HEK293 (cell line): ENCODE results near the gene FBXO3.

Experiments used
- CTCF ChIA-PET: fragments of 350-600 bp; formaldehyde crosslinking; extraction: SDS; loops from one replicate; lab custom pipeline; 2021; ENCODE audit warnings: antibody characterized with exemption; lab: Yijun Ruan, JAX
- POLR2A ChIA-PET: fragments of 300-600 bp; formaldehyde crosslinking; extraction: SDS; loops from one replicate; lab custom pipeline; 2020; ENCODE audit warnings: antibody characterized with exemption, inconsistent platforms; lab: Yijun Ruan, JAX
- H3K27ac ChIP-seq: fragments of 200-500 bp; sonication (Bioruptor generic); 2 replicates; pipeline ENCODE4 v1.5.1; 2014; ENCODE audit warnings: low read depth, low read length, control low read depth, inconsistent platforms; ENCODE audit errors: extremely low read depth
- H3K36me3 ChIP-seq, 2 experiments: fragments of 200-500 bp in 1 of 2; sonication (Bioruptor generic) in 1 of 2; 1 replicate in 1 of 2; 2 replicates in 1 of 2; pipeline ENCODE4 v1.5.1; 2014 to 2017; ENCODE audit warnings: inconsistent platforms in 2 of 2, low read length in 2 of 2; ENCODE audit not compliant: control insufficient read depth in 2 of 2, insufficient read depth in 1 of 2
- H3K4me1 ChIP-seq: fragments of 200-500 bp; sonication (Bioruptor generic); 2 replicates; pipeline ENCODE4 v1.5.1; 2014; ENCODE audit warnings: mild to moderate bottlenecking, low read length, inconsistent platforms; ENCODE audit not compliant: control insufficient read depth, insufficient read depth
- H3K4me3 ChIP-seq: 2 replicates; pipeline ENCODE4 v1.5.1; 2011; ENCODE audit warnings: low read depth, mild to moderate bottlenecking, control low read depth, low read length, moderate library complexity
- H3K9me3 ChIP-seq: fragments of 200-500 bp; sonication (Bioruptor generic); 2 replicates; pipeline ENCODE4 v1.5.1; 2014; ENCODE audit warnings: low read depth, low read length, inconsistent platforms; ENCODE audit not compliant: control insufficient read depth, insufficient read depth
- MYNN ChIP-seq: fragments of 450-650 bp; formaldehyde crosslinking; IDR thresholded peaks from 2 replicates; pipeline ENCODE4 v1.5.1; 2016; ENCODE audit warnings: missing biosample characterization, missing genetic modification characterization, borderline replicate concordance
- TCF7L2 ChIP-seq: IDR thresholded peaks from 2 replicates; pipeline ENCODE4 v1.6.1; 2011; ENCODE audit warnings: low read depth, mild to moderate bottlenecking, inconsistent platforms, low read length, moderate library complexity, borderline replicate concordance
- ZNF221 ChIP-seq: fragments of 450-650 bp; formaldehyde crosslinking; IDR thresholded peaks from 2 replicates; pipeline ENCODE4 v1.5.1; 2017; ENCODE audit warnings: missing biosample characterization, missing genetic modification characterization, borderline replicate concordance
- ZNF416 ChIP-seq: fragments of 450-650 bp; formaldehyde crosslinking; IDR thresholded peaks from 2 replicates; pipeline ENCODE4 v1.5.1; 2016; ENCODE audit warnings: missing biosample characterization, missing genetic modification characterization
- ZNF521 ChIP-seq: fragments of 450-650 bp; formaldehyde crosslinking; IDR thresholded peaks from 2 replicates; pipeline ENCODE4 v1.5.1; 2017; ENCODE audit warnings: missing biosample characterization, mild to moderate bottlenecking, missing genetic modification characterization
- ZNF791 ChIP-seq: fragments of 450-650 bp; formaldehyde crosslinking; IDR thresholded peaks from 2 replicates; pipeline ENCODE4 v1.5.1; 2016; ENCODE audit warnings: missing biosample characterization, missing genetic modification characterization
- TF ChIP-seq, protein P1 (sequence below): fragments of 450-650 bp; formaldehyde crosslinking; IDR thresholded peaks from 2 replicates; pipeline ENCODE4; 2016; ENCODE audit warnings: missing biosample characterization, missing genetic modification characterization
- TF ChIP-seq, protein P2 (sequence below): fragments of 450-650 bp; formaldehyde crosslinking; IDR thresholded peaks from 2 replicates; pipeline ENCODE4 v1.5.1; 2017; ENCODE audit warnings: missing biosample characterization, missing genetic modification characterization
- TF ChIP-seq, protein P3 (sequence below): fragments of 450-650 bp; formaldehyde crosslinking; IDR thresholded peaks from 2 replicates; pipeline ENCODE4 v1.5.1; 2016; ENCODE audit warnings: missing biosample characterization, missing genetic modification characterization, borderline replicate concordance
- TF ChIP-seq, protein P4 (sequence below): fragments of 450-650 bp; formaldehyde crosslinking; IDR thresholded peaks from 2 replicates; pipeline ENCODE4 v1.5.1; 2016; ENCODE audit warnings: missing biosample characterization, missing genetic modification characterization

Gene FBXO3

DNA sequence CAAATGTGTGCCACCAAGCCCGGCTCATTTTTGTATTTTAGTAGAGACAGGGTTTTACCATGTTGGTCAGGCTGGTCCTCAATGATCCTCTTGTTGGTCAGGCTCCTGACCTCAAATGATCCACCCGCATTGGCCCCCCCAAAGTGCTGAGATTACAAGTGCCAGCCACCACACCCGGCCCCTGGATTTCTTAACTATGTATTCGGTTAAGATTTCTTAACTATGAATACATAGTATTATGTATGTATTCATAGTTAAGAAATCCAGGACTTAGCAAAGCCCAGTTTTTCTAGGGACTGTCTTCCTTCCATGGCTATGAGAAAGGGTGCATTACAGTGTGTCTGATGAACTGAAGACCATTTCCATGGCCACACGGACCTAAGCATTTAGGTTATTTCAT lies 75.4 kb downstream of the FBXO3 start (continued):
- no peak for TF ChIP-seq ZNF416 (tag by site-specific recombination)
- no peak for TF ChIP-seq TCF7L2
- TF ChIP-seq MYNN (tag by site-specific recombination) = no peak
- TF ChIP-seq, protein P1, sequence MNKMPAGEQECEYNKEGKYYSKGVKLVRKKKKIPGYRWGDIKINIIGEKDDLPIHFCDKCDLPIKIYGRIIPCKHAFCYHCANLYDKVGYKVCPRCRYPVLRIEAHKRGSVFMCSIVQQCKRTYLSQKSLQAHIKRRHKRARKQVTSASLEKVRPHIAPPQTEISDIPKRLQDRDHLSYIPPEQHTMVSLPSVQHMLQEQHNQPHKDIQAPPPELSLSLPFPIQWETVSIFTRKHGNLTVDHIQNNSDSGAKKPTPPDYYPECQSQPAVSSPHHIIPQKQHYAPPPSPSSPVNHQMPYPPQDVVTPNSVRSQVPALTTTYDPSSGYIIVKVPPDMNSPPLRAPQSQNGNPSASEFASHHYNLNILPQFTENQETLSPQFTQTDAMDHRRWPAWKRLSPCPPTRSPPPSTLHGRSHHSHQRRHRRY (tag by site-specific recombination) = no peak
- TF ChIP-seq, protein P2, sequence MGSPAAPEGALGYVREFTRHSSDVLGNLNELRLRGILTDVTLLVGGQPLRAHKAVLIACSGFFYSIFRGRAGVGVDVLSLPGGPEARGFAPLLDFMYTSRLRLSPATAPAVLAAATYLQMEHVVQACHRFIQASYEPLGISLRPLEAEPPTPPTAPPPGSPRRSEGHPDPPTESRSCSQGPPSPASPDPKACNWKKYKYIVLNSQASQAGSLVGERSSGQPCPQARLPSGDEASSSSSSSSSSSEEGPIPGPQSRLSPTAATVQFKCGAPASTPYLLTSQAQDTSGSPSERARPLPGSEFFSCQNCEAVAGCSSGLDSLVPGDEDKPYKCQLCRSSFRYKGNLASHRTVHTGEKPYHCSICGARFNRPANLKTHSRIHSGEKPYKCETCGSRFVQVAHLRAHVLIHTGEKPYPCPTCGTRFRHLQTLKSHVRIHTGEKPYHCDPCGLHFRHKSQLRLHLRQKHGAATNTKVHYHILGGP (tag by site-specific recombination) = no peak
- TF ChIP-seq, protein P3, sequence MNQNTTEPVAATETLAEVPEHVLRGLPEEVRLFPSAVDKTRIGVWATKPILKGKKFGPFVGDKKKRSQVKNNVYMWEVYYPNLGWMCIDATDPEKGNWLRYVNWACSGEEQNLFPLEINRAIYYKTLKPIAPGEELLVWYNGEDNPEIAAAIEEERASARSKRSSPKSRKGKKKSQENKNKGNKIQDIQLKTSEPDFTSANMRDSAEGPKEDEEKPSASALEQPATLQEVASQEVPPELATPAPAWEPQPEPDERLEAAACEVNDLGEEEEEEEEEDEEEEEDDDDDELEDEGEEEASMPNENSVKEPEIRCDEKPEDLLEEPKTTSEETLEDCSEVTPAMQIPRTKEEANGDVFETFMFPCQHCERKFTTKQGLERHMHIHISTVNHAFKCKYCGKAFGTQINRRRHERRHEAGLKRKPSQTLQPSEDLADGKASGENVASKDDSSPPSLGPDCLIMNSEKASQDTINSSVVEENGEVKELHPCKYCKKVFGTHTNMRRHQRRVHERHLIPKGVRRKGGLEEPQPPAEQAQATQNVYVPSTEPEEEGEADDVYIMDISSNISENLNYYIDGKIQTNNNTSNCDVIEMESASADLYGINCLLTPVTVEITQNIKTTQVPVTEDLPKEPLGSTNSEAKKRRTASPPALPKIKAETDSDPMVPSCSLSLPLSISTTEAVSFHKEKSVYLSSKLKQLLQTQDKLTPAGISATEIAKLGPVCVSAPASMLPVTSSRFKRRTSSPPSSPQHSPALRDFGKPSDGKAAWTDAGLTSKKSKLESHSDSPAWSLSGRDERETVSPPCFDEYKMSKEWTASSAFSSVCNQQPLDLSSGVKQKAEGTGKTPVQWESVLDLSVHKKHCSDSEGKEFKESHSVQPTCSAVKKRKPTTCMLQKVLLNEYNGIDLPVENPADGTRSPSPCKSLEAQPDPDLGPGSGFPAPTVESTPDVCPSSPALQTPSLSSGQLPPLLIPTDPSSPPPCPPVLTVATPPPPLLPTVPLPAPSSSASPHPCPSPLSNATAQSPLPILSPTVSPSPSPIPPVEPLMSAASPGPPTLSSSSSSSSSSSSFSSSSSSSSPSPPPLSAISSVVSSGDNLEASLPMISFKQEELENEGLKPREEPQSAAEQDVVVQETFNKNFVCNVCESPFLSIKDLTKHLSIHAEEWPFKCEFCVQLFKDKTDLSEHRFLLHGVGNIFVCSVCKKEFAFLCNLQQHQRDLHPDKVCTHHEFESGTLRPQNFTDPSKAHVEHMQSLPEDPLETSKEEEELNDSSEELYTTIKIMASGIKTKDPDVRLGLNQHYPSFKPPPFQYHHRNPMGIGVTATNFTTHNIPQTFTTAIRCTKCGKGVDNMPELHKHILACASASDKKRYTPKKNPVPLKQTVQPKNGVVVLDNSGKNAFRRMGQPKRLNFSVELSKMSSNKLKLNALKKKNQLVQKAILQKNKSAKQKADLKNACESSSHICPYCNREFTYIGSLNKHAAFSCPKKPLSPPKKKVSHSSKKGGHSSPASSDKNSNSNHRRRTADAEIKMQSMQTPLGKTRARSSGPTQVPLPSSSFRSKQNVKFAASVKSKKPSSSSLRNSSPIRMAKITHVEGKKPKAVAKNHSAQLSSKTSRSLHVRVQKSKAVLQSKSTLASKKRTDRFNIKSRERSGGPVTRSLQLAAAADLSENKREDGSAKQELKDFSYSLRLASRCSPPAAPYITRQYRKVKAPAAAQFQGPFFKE (tag by site-specific recombination) = no peak
- TF ChIP-seq ZNF521 (tag by site-specific recombination) = no peak
- TF ChIP-seq, all 188 proteins: peak for 0

DNA sequence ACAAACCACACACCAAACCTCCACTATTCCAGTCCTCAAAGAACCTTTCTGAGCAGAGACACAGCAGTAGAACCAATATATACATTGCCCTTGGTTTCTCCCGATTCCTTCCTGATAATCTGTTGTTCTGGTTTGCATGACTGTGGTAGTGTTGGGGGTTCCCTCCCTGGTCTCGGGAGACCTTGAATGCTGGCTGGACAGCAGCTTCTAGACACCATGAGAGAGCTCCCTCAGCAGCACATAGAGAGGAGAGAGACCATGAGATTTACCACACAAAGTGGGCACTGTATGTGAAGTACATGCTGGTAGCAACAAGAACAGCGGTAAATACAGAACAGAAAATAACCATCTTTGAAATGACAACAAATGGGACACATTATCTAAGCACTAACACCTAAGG lies 76.3 kb downstream of the FBXO3 start:
- H3K27ac ChIP-seq = no peak overlapping the region
- ChIA-PET POLR2A (no interaction called here), CTCF (interaction anchor here (0.5 to 0.6 kb wide), 2 partner anchors 38 to 336 kb away, joined by 3 read pairs; partner anchors contain the start of gene CD59)
- H3K4me3 ChIP-seq = no peak overlapping the region
- H3K9me3 ChIP-seq = no peaks in the 10 kb centered on the region
- H3K4me1 ChIP-seq = no peaks in the 10 kb centered on the region
- no peaks in the 10 kb centered on the region for H3K36me3 ChIP-seq
- TF ChIP-seq ZNF791 (tag by site-specific recombination) = no peak
- TF ChIP-seq, protein P4, sequence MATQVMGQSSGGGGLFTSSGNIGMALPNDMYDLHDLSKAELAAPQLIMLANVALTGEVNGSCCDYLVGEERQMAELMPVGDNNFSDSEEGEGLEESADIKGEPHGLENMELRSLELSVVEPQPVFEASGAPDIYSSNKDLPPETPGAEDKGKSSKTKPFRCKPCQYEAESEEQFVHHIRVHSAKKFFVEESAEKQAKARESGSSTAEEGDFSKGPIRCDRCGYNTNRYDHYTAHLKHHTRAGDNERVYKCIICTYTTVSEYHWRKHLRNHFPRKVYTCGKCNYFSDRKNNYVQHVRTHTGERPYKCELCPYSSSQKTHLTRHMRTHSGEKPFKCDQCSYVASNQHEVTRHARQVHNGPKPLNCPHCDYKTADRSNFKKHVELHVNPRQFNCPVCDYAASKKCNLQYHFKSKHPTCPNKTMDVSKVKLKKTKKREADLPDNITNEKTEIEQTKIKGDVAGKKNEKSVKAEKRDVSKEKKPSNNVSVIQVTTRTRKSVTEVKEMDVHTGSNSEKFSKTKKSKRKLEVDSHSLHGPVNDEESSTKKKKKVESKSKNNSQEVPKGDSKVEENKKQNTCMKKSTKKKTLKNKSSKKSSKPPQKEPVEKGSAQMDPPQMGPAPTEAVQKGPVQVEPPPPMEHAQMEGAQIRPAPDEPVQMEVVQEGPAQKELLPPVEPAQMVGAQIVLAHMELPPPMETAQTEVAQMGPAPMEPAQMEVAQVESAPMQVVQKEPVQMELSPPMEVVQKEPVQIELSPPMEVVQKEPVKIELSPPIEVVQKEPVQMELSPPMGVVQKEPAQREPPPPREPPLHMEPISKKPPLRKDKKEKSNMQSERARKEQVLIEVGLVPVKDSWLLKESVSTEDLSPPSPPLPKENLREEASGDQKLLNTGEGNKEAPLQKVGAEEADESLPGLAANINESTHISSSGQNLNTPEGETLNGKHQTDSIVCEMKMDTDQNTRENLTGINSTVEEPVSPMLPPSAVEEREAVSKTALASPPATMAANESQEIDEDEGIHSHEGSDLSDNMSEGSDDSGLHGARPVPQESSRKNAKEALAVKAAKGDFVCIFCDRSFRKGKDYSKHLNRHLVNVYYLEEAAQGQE (tag by site-specific recombination) = peak; percentile 68
- TF ChIP-seq ZNF221 (tag by site-specific recombination) = no peak
